Gastroesophageal sphincter (tissue), 3 donors: ENCODE data around the gene RAD51D.

ENCODE experiments used
- CTCF ChIP-seq, 4 experiments: fragments of 200-600 bp in 2 of 4; fragments of 450-650 bp in 2 of 4; sonication (generic) in 1 of 4; IDR thresholded peaks; one replicate each; pipeline ENCODE4 v1.5.1; 2017 to 2019; ENCODE audit warnings: antibody characterized with exemption in 4 of 4, mild to moderate bottlenecking in 2 of 4, moderate library complexity in 2 of 4
- POLR2A ChIP-seq, 2 donors: fragments of 450-650 bp; IDR thresholded peaks; one replicate each; pipeline ENCODE4 v1.6.1; 2017; ENCODE audit warnings: antibody characterized with exemption in 2 of 2, mild to moderate bottlenecking in 2 of 2, moderate library complexity in 1 of 2

GRCh38 chr17:35138218-35138617 lies 18.6 kb upstream of the RAD51D start:
- TF ChIP-seq POLR2A (IDR thresholded peaks at IDR 0.05) (no peak), CTCF (IDR thresholded peaks at IDR 0.05) (no peak)
